Stimulated activated naive CD8-positive, alpha-beta T cell treated with anti-CD3 and anti-CD28 coated beads, Interleukin-15, Interleukin-2, amounts not matched to agents 100 ng/mL and 50 ng/mL, for 24 hours (primary cell): ENCODE measurements around the gene UNC5B.

Experiments used
- H3K27ac Mint-ChIP-seq: one replicate; pipeline ENCODE4 v1.8.0; 2021; ENCODE audit warnings: mild to moderate bottlenecking, mixed read lengths
- H3K27me3 Mint-ChIP-seq: one replicate; pipeline ENCODE4 v1.8.0; 2021; ENCODE audit warnings: mixed read lengths
- H3K36me3 Mint-ChIP-seq: one replicate; pipeline ENCODE4 v1.8.0; 2021; ENCODE audit warnings: low read depth, mixed read lengths
- H3K4me1 Mint-ChIP-seq: one replicate; pipeline ENCODE4 v1.8.0; 2021; ENCODE audit warnings: low read depth, mixed read lengths
- H3K4me3 Mint-ChIP-seq: one replicate; pipeline ENCODE4 v1.8.0; 2021; ENCODE audit warnings: mild to moderate bottlenecking, mixed read lengths
- H3K9me3 Mint-ChIP-seq: one replicate; pipeline ENCODE4 v1.8.0; 2021; ENCODE audit warnings: mixed read lengths

The UNC5B gene

GRCh38 chr10:71247414-71247705 lies 35.0 kb downstream of the UNC5B start:
- H3K4me1 Mint-ChIP-seq, result no peaks in the 10 kb centered on the region
- H3K4me3 Mint-ChIP-seq, result no peak overlapping the region
- no peaks in the 10 kb centered on the region for H3K36me3 Mint-ChIP-seq
- no peak overlapping the region for H3K27ac Mint-ChIP-seq
- H3K27me3 Mint-ChIP-seq, result no peaks in the 10 kb centered on the region
- no peaks in the 10 kb centered on the region for H3K9me3 Mint-ChIP-seq

DNA sequence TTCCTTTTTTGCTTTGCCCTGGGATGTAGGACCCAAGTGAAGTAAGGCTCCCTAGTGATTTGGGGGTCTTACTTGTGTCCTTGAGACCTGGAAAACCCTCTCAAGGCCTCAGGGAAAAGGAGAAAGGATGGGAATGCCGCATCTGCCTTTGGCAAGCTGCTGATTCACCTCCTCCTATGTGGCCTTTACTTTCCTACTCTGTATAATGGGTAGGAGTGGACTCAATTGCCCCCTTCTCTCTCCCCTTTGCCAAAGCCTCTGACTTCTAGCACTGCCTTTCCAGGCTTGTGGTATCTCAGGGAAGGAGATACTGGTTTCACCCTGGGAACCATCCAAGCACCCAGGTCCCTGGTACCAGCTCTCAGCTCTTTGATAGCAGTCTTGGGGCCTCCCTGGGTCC lies 35.4 kb downstream of the UNC5B start:
- Mint-ChIP-seq H3K36me3 (no peaks in the 10 kb centered on the region), H3K4me3 (no peak overlapping the region), H3K27ac (no peak overlapping the region), H3K27me3 (no peaks in the 10 kb centered on the region), H3K9me3 (no peaks in the 10 kb centered on the region), H3K4me1 (no peaks in the 10 kb centered on the region)

GRCh38 chr10:71248210-71248609 lies 35.8 kb downstream of the UNC5B start:
- H3K27ac Mint-ChIP-seq, result no peak overlapping the region
- no peak overlapping the region for H3K4me3 Mint-ChIP-seq
- H3K9me3 Mint-ChIP-seq, result no peaks in the 10 kb centered on the region
- H3K27me3 Mint-ChIP-seq, result no peaks in the 10 kb centered on the region
- H3K4me1 Mint-ChIP-seq, result no peaks in the 10 kb centered on the region
- no peaks in the 10 kb centered on the region for H3K36me3 Mint-ChIP-seq

- H3K27ac Mint-ChIP-seq, result no peak overlapping the region
- H3K4me1 Mint-ChIP-seq, result no peaks in the 10 kb centered on the region
- no peaks in the 10 kb centered on the region for H3K27me3 Mint-ChIP-seq
- no peaks in the 10 kb centered on the region for H3K9me3 Mint-ChIP-seq
- no peaks in the 10 kb centered on the region for H3K36me3 Mint-ChIP-seq
- no peak overlapping the region for H3K4me3 Mint-ChIP-seq
Observed at GRCh38 chr10:71249996-71250395, 37.6 kb downstream of the UNC5B start.

- H3K36me3 Mint-ChIP-seq, result no peaks in the 10 kb centered on the region
Observed at GRCh38 chr10:71250405-71250804, 38.0 kb downstream of the UNC5B start.

GRCh38 chr10:71250842-71251241 lies 38.5 kb downstream of the UNC5B start:
- no peaks in the 10 kb centered on the region for H3K27me3 Mint-ChIP-seq
- H3K27ac Mint-ChIP-seq, result no peak overlapping the region
- H3K9me3 Mint-ChIP-seq, result no peaks in the 10 kb centered on the region
- H3K36me3 Mint-ChIP-seq, result no peaks in the 10 kb centered on the region
- no peak overlapping the region for H3K4me3 Mint-ChIP-seq
- no peaks in the 10 kb centered on the region for H3K4me1 Mint-ChIP-seq

More at GRCh38 chr10:71250405-71250804, 38.0 kb downstream of the UNC5B start:
- H3K4me3 Mint-ChIP-seq, result no peak overlapping the region
- no peaks in the 10 kb centered on the region for H3K27me3 Mint-ChIP-seq
- no peak overlapping the region for H3K27ac Mint-ChIP-seq
- H3K4me1 Mint-ChIP-seq, result no peaks in the 10 kb centered on the region
- no peaks in the 10 kb centered on the region for H3K9me3 Mint-ChIP-seq

DNA sequence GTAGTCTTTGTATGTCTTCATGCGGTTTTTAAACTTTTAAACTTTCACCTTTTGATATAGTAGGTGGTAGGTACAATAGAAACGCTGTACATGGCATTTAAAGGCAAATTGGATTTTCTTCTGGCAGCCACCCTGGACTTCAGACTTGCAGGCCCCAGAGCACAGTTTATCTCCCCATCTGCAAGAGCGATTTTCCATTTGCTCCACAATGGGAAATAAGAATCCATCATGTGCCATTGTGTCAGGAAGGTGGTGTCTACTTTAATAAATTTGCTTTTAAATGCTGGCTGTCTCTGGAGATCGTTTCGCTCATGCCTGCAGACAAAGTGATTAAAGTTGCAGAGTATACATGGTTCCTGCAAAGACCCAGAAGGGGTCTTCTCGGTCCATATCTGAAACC lies 38.9 kb downstream of the UNC5B start:
- Mint-ChIP-seq H3K36me3 (no peaks in the 10 kb centered on the region), H3K4me1 (no peaks in the 10 kb centered on the region), H3K9me3 (no peaks in the 10 kb centered on the region), H3K27me3 (no peaks in the 10 kb centered on the region), H3K4me3 (no peak overlapping the region), H3K27ac (no peak overlapping the region)

- H3K27ac Mint-ChIP-seq, result no peak overlapping the region
- H3K36me3 Mint-ChIP-seq, result no peaks in the 10 kb centered on the region
- H3K27me3 Mint-ChIP-seq, result no peaks in the 10 kb centered on the region
- H3K4me3 Mint-ChIP-seq, result no peak overlapping the region
- no peaks in the 10 kb centered on the region for H3K4me1 Mint-ChIP-seq
- no peaks in the 10 kb centered on the region for H3K9me3 Mint-ChIP-seq
Observed at GRCh38 chr10:71252220-71252619, 39.9 kb downstream of the UNC5B start.

- no peak overlapping the region for H3K27ac Mint-ChIP-seq
- no peaks in the 10 kb centered on the region for H3K27me3 Mint-ChIP-seq
- no peaks in the 10 kb centered on the region for H3K4me1 Mint-ChIP-seq
- H3K9me3 Mint-ChIP-seq, result no peaks in the 10 kb centered on the region
- H3K36me3 Mint-ChIP-seq, result no peaks in the 10 kb centered on the region
- H3K4me3 Mint-ChIP-seq, result no peak overlapping the region
Observed at GRCh38 chr10:71253981-71254818, 41.8 kb downstream of the UNC5B start.

GRCh38 chr10:71254834-71255549 lies 42.6 kb downstream of the UNC5B start:
- no peak overlapping the region for H3K27ac Mint-ChIP-seq

DNA sequence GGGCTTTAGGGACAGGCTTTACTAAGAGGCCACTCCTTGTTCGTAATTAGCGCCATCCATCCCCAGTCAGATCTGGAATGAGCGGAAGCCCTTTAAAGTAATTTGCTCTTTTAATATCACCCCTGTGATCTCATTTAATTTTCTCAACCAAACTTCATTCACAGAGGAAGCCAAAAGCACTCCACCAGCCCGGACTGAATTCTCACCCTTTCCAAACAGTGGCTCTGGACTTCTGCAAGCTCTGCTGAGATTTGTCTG lies 43.1 kb downstream of the UNC5B start:
- Mint-ChIP-seq H3K9me3 (no peaks in the 10 kb centered on the region), H3K36me3 (no peaks in the 10 kb centered on the region), H3K4me1 (no peaks in the 10 kb centered on the region), H3K4me3 (no peak overlapping the region), H3K27ac (no peak overlapping the region), H3K27me3 (no peaks in the 10 kb centered on the region)

More at GRCh38 chr10:71254834-71255549, 42.6 kb downstream of the UNC5B start:
- Mint-ChIP-seq H3K4me1 (no peaks in the 10 kb centered on the region), H3K36me3 (no peaks in the 10 kb centered on the region), H3K9me3 (no peaks in the 10 kb centered on the region), H3K27me3 (no peaks in the 10 kb centered on the region), H3K4me3 (no peak overlapping the region)

DNA sequence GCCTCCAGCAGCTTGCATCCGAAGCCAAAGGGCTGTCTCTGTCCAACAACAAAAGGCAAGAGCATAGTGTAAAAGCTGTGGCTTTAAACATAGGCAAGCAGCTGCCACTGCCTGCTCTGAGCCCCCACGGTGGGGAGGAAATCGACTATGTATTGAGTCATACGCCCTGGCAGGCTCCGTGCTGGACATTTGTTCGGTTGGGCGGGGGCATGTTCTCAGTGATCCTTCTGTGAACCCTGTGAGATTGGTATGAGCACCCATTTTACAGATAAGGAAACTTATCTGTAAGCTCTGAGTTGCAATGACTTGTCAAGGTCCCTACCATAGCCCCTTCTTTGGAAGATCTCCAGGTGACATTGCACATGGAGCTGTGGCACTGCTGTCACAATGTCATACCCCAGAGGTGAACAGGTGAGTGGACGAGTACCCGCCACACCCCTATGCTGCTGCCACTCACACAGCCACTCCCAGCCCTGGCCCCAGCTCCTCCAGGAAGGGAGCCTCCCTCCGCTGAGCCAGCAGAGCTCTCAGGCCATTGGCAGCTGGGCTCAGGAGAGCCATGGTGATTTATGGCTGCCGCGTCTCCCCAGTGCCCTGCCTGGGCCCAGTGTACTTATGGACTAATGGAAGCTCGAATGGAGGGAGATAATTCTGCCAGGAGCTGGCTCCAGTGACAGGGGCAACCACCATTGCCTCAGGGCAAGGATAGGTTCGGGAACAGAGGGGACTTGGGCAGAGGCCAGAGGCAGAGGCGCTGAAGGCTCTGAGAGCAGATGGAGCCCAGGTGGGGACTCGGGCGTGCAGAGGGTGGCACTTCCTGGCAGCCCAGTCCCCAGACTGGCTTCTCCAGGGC lies 43.7 kb downstream of the UNC5B start:
- Mint-ChIP-seq H3K36me3 (no peaks in the 10 kb centered on the region), H3K4me3 (no peak overlapping the region), H3K9me3 (no peaks in the 10 kb centered on the region), H3K27ac (no peak overlapping the region), H3K4me1 (no peaks in the 10 kb centered on the region), H3K27me3 (no peaks in the 10 kb centered on the region)

DNA sequence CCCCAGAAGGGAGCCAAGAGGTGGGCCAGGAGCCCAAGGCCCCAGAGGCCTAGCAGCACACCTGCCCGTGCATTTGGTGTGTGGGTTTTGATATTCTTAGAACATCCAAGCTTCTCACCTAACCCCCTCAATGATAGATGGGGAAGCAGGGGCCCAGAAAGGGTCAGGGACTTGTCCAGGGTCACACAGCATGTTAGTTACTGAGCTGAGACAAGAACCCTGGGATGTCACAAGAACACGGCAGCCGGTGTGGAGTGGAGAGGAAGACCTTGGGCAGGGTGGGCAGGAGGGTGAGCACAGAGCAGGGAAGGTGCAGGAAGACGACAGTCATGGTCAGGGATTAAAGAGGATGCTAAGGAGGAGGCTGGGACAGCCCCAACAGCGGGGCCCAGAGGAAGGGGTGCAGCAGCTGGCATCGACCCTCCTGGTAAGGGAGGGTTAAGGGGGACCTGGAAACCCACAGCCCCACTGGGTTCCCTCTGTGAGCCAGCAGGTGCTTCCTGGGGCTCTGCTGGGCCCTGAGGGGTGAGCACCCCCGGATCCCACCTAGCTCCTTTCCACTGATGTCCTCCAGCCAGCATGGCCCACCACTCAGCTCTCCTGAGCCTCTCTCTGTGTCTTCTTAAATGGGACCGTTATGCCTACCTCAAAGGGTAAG lies 44.4 kb downstream of the UNC5B start:
- Mint-ChIP-seq H3K4me1 (no peaks in the 10 kb centered on the region), H3K36me3 (no peaks in the 10 kb centered on the region), H3K27ac (peak overlapping the region; percentile 32), H3K4me3 (no peak overlapping the region), H3K27me3 (no peaks in the 10 kb centered on the region), H3K9me3 (no peaks in the 10 kb centered on the region)

GRCh38 chr10:71257319-71257997 lies 45.1 kb downstream of the UNC5B start:
- H3K27me3 Mint-ChIP-seq, result no peaks in the 10 kb centered on the region
- H3K27ac Mint-ChIP-seq, result no peak overlapping the region
- H3K36me3 Mint-ChIP-seq, result no peaks in the 10 kb centered on the region
- H3K4me1 Mint-ChIP-seq, result no peaks in the 10 kb centered on the region
- H3K4me3 Mint-ChIP-seq, result no peak overlapping the region
- no peaks in the 10 kb centered on the region for H3K9me3 Mint-ChIP-seq
